Measurements from ENCODE around the gene ATAT1. TPM values are rescaled to one million over a fixed set of nuclear protein-coding genes. Genes with fewer than 3 reads are reported as not detected.
A peak's percentile ranks its signal among the peaks of the same experiment; 100 is the strongest.
"Not testable (repeated sequence)": the region's sequence is repeated elsewhere in the genome, so short reads cannot be mapped to it uniquely, and the experiment has no call there.

The ATAT1 gene
- total RNA-seq (10 to 100 TPM in 1 of 2 donors, 1 to 10 TPM in 1; 5.8 to 12.9 TPM), polyA plus RNA-seq (1 to 10 TPM; 6.4 to 7.7 TPM)
- long read RNA-seq, donor 1, partial matches to known transcripts = 0 of 15 reads
- long read RNA-seq, donor 1, other reads (novel, unspliced or antisense) = 4 of 15 reads
- long read RNA-seq, donor 2, partial matches to known transcripts = 2 of 5 reads
- long read RNA-seq, donor 2, other reads (novel, unspliced or antisense) = 1 of 5 reads

- H3K9me3 ChIP-seq (ENCODE audit: control insufficient read depth, low read length) = no peaks in the 10 kb centered on the region
- no peaks in the 10 kb centered on the region for H3K27me3 ChIP-seq (ENCODE audit: control insufficient read depth in 1 of 2, insufficient read depth in 2 of 2, low read length in 1 of 2)
- 3 to 4% methylated on average over 31 to 36 of the region's 36 CpGs for WGBS, 2 donors
- peak within 1 kb of the TSS; percentile 22 to 52 for H3K4me3 ChIP-seq (ENCODE audit: low read length in 2 of 2)
- DNase-seq = peak; percentile 92 to 97
- H3K4me1 ChIP-seq (ENCODE audit: control insufficient read depth in 1 of 2, insufficient read depth in 2 of 2, low read length in 2 of 2) = no peaks in the 10 kb centered on the region
- peak; percentile 94 for ATAC-seq (ENCODE audit: low FRiP score)
- no peaks in the 10 kb centered on the region for H3K36me3 ChIP-seq (ENCODE audit: control insufficient read depth in 1 of 2, insufficient read depth in 2 of 2, low read length in 1 of 2)
- H3K27ac ChIP-seq (ENCODE audit: low read depth in 1 of 2, low read length in 2 of 2) = peak within 1 kb of the TSS; percentile 16 to 95
- intact Hi-C loops (cut with DNase I) = loop anchor here in 1 of 2 donors (5.0 kb wide), 1 partner anchor 46 kb away; the partner anchor contains the start of gene DHX16
Observed at GRCh38 chr6:30626484-30627366, at the start of gene ATAT1. TSS of gene ATAT1 (plus strand) at chr6:30626874.

GRCh38 chr6:30578051-30578450 is 48.6 kb upstream of the ATAT1 start:
- Histone ChIP-seq H3K9me3 (ENCODE audit: control insufficient read depth, low read length) (no peaks in the 10 kb centered on the region), H3K4me3 (ENCODE audit: low read length in 2 of 2) (no peak overlapping the region), H3K27ac (ENCODE audit: low read depth in 1 of 2, low read length in 2 of 2) (no peak overlapping the region), H3K27me3 (ENCODE audit: control insufficient read depth in 1 of 2, insufficient read depth in 2 of 2, low read length in 1 of 2) (no peaks in the 10 kb centered on the region), H3K36me3 (ENCODE audit: control insufficient read depth in 1 of 2, insufficient read depth in 2 of 2, low read length in 1 of 2) (peaks cover 13 to 15% of the 10 kb centered on the region in 2 donors), H3K4me1 (ENCODE audit: control insufficient read depth in 1 of 2, insufficient read depth in 2 of 2, low read length in 2 of 2) (no peaks in the 10 kb centered on the region)
- no peak for DNase-seq
- WGBS, 2 donors = 95 to 97% methylated on average over 8 of the region's 8 CpGs
- intact Hi-C loops (cut with DNase I) = no loop called here
- no peak for ATAC-seq (ENCODE audit: low FRiP score)

GRCh38 chr6:30583921-30584320 is 42.8 kb upstream of the ATAT1 start:
- no peaks in the 10 kb centered on the region for H3K4me1 ChIP-seq (ENCODE audit: control insufficient read depth in 1 of 2, insufficient read depth in 2 of 2, low read length in 2 of 2)
- H3K27me3 ChIP-seq (ENCODE audit: control insufficient read depth in 1 of 2, insufficient read depth in 2 of 2, low read length in 1 of 2) = no peaks in the 10 kb centered on the region
- no peak for ATAC-seq (ENCODE audit: low FRiP score)
- WGBS, 2 donors = 87 to 89% methylated on average over 5 of the region's 5 CpGs
- peaks cover 12 to 27% of the 10 kb centered on the region in 2 donors for H3K36me3 ChIP-seq (ENCODE audit: control insufficient read depth in 1 of 2, insufficient read depth in 2 of 2, low read length in 1 of 2)
- intact Hi-C loops (cut with DNase I) = no loop called here
- no peaks in the 10 kb centered on the region for H3K9me3 ChIP-seq (ENCODE audit: control insufficient read depth, low read length)
- no peak for DNase-seq
- H3K27ac ChIP-seq (ENCODE audit: low read depth in 1 of 2, low read length in 2 of 2) = no peak overlapping the region
- no peak overlapping the region for H3K4me3 ChIP-seq (ENCODE audit: low read length in 2 of 2)

- intact Hi-C loops (cut with DNase I) = no loop called here
- no peak for DNase-seq
- WGBS, 2 donors = 92% methylated on average over 15 of the region's 15 CpGs
- Histone ChIP-seq H3K27ac (ENCODE audit: low read depth in 1 of 2, low read length in 2 of 2) (no peak overlapping the region), H3K4me1 (ENCODE audit: control insufficient read depth in 1 of 2, insufficient read depth in 2 of 2, low read length in 2 of 2) (no peaks in the 10 kb centered on the region), H3K36me3 (ENCODE audit: control insufficient read depth in 1 of 2, insufficient read depth in 2 of 2, low read length in 1 of 2) (peaks cover 4 to 22% of the 10 kb centered on the region in 2 donors), H3K27me3 (ENCODE audit: control insufficient read depth in 1 of 2, insufficient read depth in 2 of 2, low read length in 1 of 2) (no peaks in the 10 kb centered on the region), H3K4me3 (ENCODE audit: low read length in 2 of 2) (no peak overlapping the region), H3K9me3 (ENCODE audit: control insufficient read depth, low read length) (no peaks in the 10 kb centered on the region)
- ATAC-seq (ENCODE audit: low FRiP score) = no peak
Observed at GRCh38 chr6:30589754-30590358, 36.8 kb upstream of the ATAT1 start.

- intact Hi-C loops (cut with DNase I) = no loop called here
- ATAC-seq (ENCODE audit: low FRiP score) = no peak
- Histone ChIP-seq H3K27me3 (ENCODE audit: control insufficient read depth in 1 of 2, insufficient read depth in 2 of 2, low read length in 1 of 2) (no peaks in the 10 kb centered on the region), H3K27ac (ENCODE audit: low read depth in 1 of 2, low read length in 2 of 2) (no peak overlapping the region), H3K4me1 (ENCODE audit: control insufficient read depth in 1 of 2, insufficient read depth in 2 of 2, low read length in 2 of 2) (no peaks in the 10 kb centered on the region), H3K9me3 (ENCODE audit: control insufficient read depth, low read length) (no peaks in the 10 kb centered on the region), H3K4me3 (ENCODE audit: low read length in 2 of 2) (no peak overlapping the region), H3K36me3 (ENCODE audit: control insufficient read depth in 1 of 2, insufficient read depth in 2 of 2, low read length in 1 of 2) (peaks cover 4 to 19% of the 10 kb centered on the region in 2 donors)
- 75 to 78% methylated on average over 8 of the region's 8 CpGs for WGBS, 2 donors
- no peak for DNase-seq
Observed at GRCh38 chr6:30590509-30590908, 36.2 kb upstream of the ATAT1 start.

GRCh38 chr6:30591008-30591407 is 35.7 kb upstream of the ATAT1 start:
- Histone ChIP-seq H3K27ac (ENCODE audit: low read depth in 1 of 2, low read length in 2 of 2) (no peak overlapping the region), H3K36me3 (ENCODE audit: control insufficient read depth in 1 of 2, insufficient read depth in 2 of 2, low read length in 1 of 2) (peaks cover 4 to 14% of the 10 kb centered on the region in 2 donors), H3K27me3 (ENCODE audit: control insufficient read depth in 1 of 2, insufficient read depth in 2 of 2, low read length in 1 of 2) (no peaks in the 10 kb centered on the region), H3K4me3 (ENCODE audit: low read length in 2 of 2) (no peak overlapping the region), H3K4me1 (ENCODE audit: control insufficient read depth in 1 of 2, insufficient read depth in 2 of 2, low read length in 2 of 2) (no peaks in the 10 kb centered on the region), H3K9me3 (ENCODE audit: control insufficient read depth, low read length) (no peaks in the 10 kb centered on the region)
- 10 to 18% methylated on average over 1 of the region's 1 CpG for WGBS, 2 donors
- intact Hi-C loops (cut with DNase I) = no loop called here
- no peak for DNase-seq
- no peak for ATAC-seq (ENCODE audit: low FRiP score)

- intact Hi-C loops (cut with DNase I) = no loop called here
- Histone ChIP-seq H3K4me3 (ENCODE audit: low read length in 2 of 2) (no peak overlapping the region), H3K4me1 (ENCODE audit: control insufficient read depth in 1 of 2, insufficient read depth in 2 of 2, low read length in 2 of 2) (no peaks in the 10 kb centered on the region), H3K9me3 (ENCODE audit: control insufficient read depth, low read length) (no peaks in the 10 kb centered on the region), H3K36me3 (ENCODE audit: control insufficient read depth in 1 of 2, insufficient read depth in 2 of 2, low read length in 1 of 2) (peaks cover 0 to 10% of the 10 kb centered on the region in 2 donors), H3K27me3 (ENCODE audit: control insufficient read depth in 1 of 2, insufficient read depth in 2 of 2, low read length in 1 of 2) (no peaks in the 10 kb centered on the region), H3K27ac (ENCODE audit: low read depth in 1 of 2, low read length in 2 of 2) (no peak overlapping the region)
- no peak for ATAC-seq (ENCODE audit: low FRiP score)
- 97 to 100% methylated on average over 1 of the region's 1 CpG for whole genome bisulfite sequencing, 2 donors
- no peak for DNase-seq
Observed at GRCh38 chr6:30592287-30592686, 34.4 kb upstream of the ATAT1 start.

GRCh38 chr6:30597315-30598144 is 29.1 kb upstream of the ATAT1 start:
- DNase-seq = peak; percentile 85 to 86
- H3K36me3 ChIP-seq (ENCODE audit: control insufficient read depth in 1 of 2, insufficient read depth in 2 of 2, low read length in 1 of 2); H3K4me3 ChIP-seq (ENCODE audit: low read length in 2 of 2); H3K9me3 ChIP-seq (ENCODE audit: control insufficient read depth, low read length); H3K27me3 ChIP-seq (ENCODE audit: control insufficient read depth in 1 of 2, insufficient read depth in 2 of 2, low read length in 1 of 2); H3K4me1 ChIP-seq (ENCODE audit: control insufficient read depth in 1 of 2, insufficient read depth in 2 of 2, low read length in 2 of 2); H3K27ac ChIP-seq (ENCODE audit: low read depth in 1 of 2, low read length in 2 of 2): not testable (repeated sequence)
- 76% methylated on average over 15 of the region's 15 CpGs for WGBS, 2 donors
- intact Hi-C loops (cut with DNase I) = loop anchor here in 1 of 2 donors (2.0 kb wide), 1 partner anchor 115 kb away; no protein-coding TSS in a partner anchor
- peak; percentile 84 for ATAC-seq (ENCODE audit: low FRiP score)
